Endothelial cell of umbilical vein (primary cell): Measurements from ENCODE around the gene ATXN1. TPM values are rescaled to one million over a fixed set of nuclear protein-coding genes. Genes with fewer than 3 reads are reported as not detected.

Experiments
- BruUV-seq: library from RNA; stranded (reverse); fragments of 400-500 nt; replicated peaks from 2 replicates; lab custom pipeline; 2021; lab: Mats Ljungman, UMichigan
- CTCF ChIA-PET: fragments of 300-600, 350-600 bp; sonication (Branson Sonifier 250); formaldehyde crosslinking; loops from one replicate; lab custom pipeline; 2021; ENCODE audit warnings: antibody characterized with exemption, inconsistent platforms; lab: Charles Lee
- POLR2A ChIA-PET: fragments of 300-600, 350-600 bp; sonication (Branson Sonifier 250); formaldehyde crosslinking; loops from one replicate; lab custom pipeline; 2021; ENCODE audit warnings: antibody characterized with exemption, inconsistent platforms; lab: Charles Lee
- DNase-seq: peaks from one replicate; pipeline ENCODE4 v3.0.0-alpha.2; 2011; ENCODE audit warnings: low read depth, low spot score
- FAIRE-seq: peaks from 2 replicates; lab custom pipeline; 2011; peaks lifted over from hg19 to GRCh38; lab: Jason Lieb, UNC
- H2AFZ ChIP-seq: 2 replicates; pipeline ENCODE4 v1.6.0; 2012; ENCODE audit warnings: low read depth, low read length, control low read depth, inconsistent platforms
- H3K27ac ChIP-seq: 2 replicates; pipeline ENCODE4 v1.5.1; 2011; ENCODE audit warnings: low read depth, mild to moderate bottlenecking, control low read depth, low read length, moderate library complexity; ENCODE audit not compliant: insufficient read depth
- H3K27me3 ChIP-seq, 2 experiments: 2 replicates each; pipeline versions ENCODE4 v1.6.0 to v1.6.1; 2011; ENCODE audit warnings: low read length in 2 of 2, mixed read lengths in 1 of 2; ENCODE audit not compliant: control insufficient read depth in 2 of 2, insufficient read depth in 2 of 2
- H3K36me3 ChIP-seq, 2 experiments: 2 replicates in 1 of 2; 3 replicates in 1 of 2; pipeline ENCODE4 v1.5.1; 2011; ENCODE audit warnings: low read length in 2 of 2, mild to moderate bottlenecking in 1 of 2, moderate library complexity in 1 of 2; ENCODE audit not compliant: control insufficient read depth in 2 of 2, insufficient read depth in 2 of 2; ENCODE audit errors: extremely low read depth in 1 of 2
- H3K4me1 ChIP-seq: 3 replicates; pipeline ENCODE4 v1.5.1; 2011; ENCODE audit warnings: mild to moderate bottlenecking, low read length; ENCODE audit not compliant: control insufficient read depth, insufficient read depth; ENCODE audit errors: extremely low read depth
- H3K4me2 ChIP-seq: 2 replicates; pipeline ENCODE4 v1.6.1; 2011; ENCODE audit warnings: low read length, control low read depth, mixed read lengths; ENCODE audit not compliant: insufficient read depth
- H3K4me3 ChIP-seq, 3 experiments: fragments of 200-600 bp in 1 of 3; sonication (generic), shearing (Covaris generic) in 1 of 3; replicated peaks in 1 of 3; 2 replicates each; pipeline ENCODE4 v1.5.1; 2011 to 2016; ENCODE audit warnings: control low read depth in 3 of 3, low read length in 3 of 3, mild to moderate bottlenecking in 2 of 3, inconsistent platforms in 1 of 3, low read depth in 1 of 3, moderate library complexity in 1 of 3; ENCODE audit not compliant: insufficient read depth in 1 of 3
- H3K79me2 ChIP-seq: 2 replicates; pipeline ENCODE4 v1.6.0; 2012; ENCODE audit warnings: low read length, inconsistent platforms; ENCODE audit not compliant: control insufficient read depth, insufficient read depth
- H3K9ac ChIP-seq: replicated peaks from 2 replicates; pipeline ENCODE3; 2011; ENCODE audit warnings: low read length, control low read depth; ENCODE audit not compliant: insufficient read depth; ENCODE audit errors: extremely low read depth
- H3K9me1 ChIP-seq: replicated peaks from 3 replicates; pipeline ENCODE4 v1.6.0; 2011; ENCODE audit warnings: mild to moderate bottlenecking, low read length; ENCODE audit not compliant: control insufficient read depth, insufficient read depth; ENCODE audit errors: extremely low read depth
- H3K9me3 ChIP-seq: replicated peaks from 2 replicates; pipeline ENCODE4 v1.5.1; 2012; ENCODE audit warnings: low read length, inconsistent platforms; ENCODE audit not compliant: control insufficient read depth, insufficient read depth
- H4K20me1 ChIP-seq: replicated peaks from 2 replicates; pipeline ENCODE3; 2011; ENCODE audit warnings: mild to moderate bottlenecking, low read length; ENCODE audit not compliant: control insufficient read depth, insufficient read depth; ENCODE audit errors: extremely low read depth
- EZH2 ChIP-seq: IDR thresholded peaks from 2 replicates; pipeline ENCODE4 v1.6.1; 2012; ENCODE audit warnings: borderline replicate concordance, low read depth, mild to moderate bottlenecking, moderate library complexity, low read length, inconsistent platforms; ENCODE audit not compliant: severe bottlenecking
- FOS ChIP-seq: IDR thresholded peaks from 2 replicates; pipeline ENCODE4 v1.6.1; 2011; ENCODE audit warnings: mild to moderate bottlenecking, low read length, moderate library complexity, borderline replicate concordance; ENCODE audit not compliant: insufficient read depth
- GATA2 ChIP-seq: IDR thresholded peaks from 2 replicates; pipeline ENCODE4 v1.7.0; 2011; ENCODE audit warnings: low read depth, mild to moderate bottlenecking, moderate library complexity, mixed read lengths, low read length; ENCODE audit not compliant: insufficient read length, insufficient read depth
- JUN ChIP-seq: IDR thresholded peaks from 2 replicates; pipeline ENCODE4 v1.6.1; 2011; ENCODE audit warnings: borderline replicate concordance, low read depth; ENCODE audit not compliant: insufficient read length, insufficient read depth
- MYC ChIP-seq: IDR thresholded peaks from one replicate; pipeline ENCODE4 v1.6.1; 2011; ENCODE audit warnings: mild to moderate bottlenecking, low read depth, low read length
- POLR2A ChIP-seq: IDR thresholded peaks from 2 replicates; pipeline ENCODE4 v1.6.1; 2012; ENCODE audit warnings: low read depth, mild to moderate bottlenecking, control low read depth, low read length
- POLR2AphosphoS5 ChIP-seq: IDR thresholded peaks from 2 replicates; pipeline ENCODE4 v1.6.1; 2012; ENCODE audit warnings: low read depth, mild to moderate bottlenecking, control low read depth, low read length, moderate library complexity; ENCODE audit not compliant: insufficient read depth
- dilution Hi-C: fragments of 300-500 bp; cut with MboI; formaldehyde crosslinking; loops from one replicate; pipeline ENCODE4 v1.15.0; 2019; ENCODE audit warnings: low sequenced_read_pairs; ENCODE audit not compliant: extremely low pct_ligation_motif_present
- intact Hi-C: fragments of 100-400 bp; cut with micrococcal nuclease; formaldehyde crosslinking; loops from one replicate; pipeline ENCODE4 v1.10.0; 2022
- polyA plus RNA-seq, 4 experiments: library from polyadenylated mRNA; depleted of rRNA in 3 of 4; stranded (reverse) in 3 of 4; unstranded in 1 of 4; fragments of >200 nt; gene quantifications; 2 replicates each; pipeline versions ENCODE4 v1.2.1 to v1.2.3, GENCODE V29; 2011 to 2012; ENCODE audit warnings: missing spikeins in 1 of 4
- total RNA-seq: library from RNA; stranded (reverse); gene quantifications from 2 replicates; pipeline ENCODE4 v1.2.3, GENCODE V29; 2021
- TF ChIP-seq, protein P1 (sequence below): IDR thresholded peaks from 2 replicates; pipeline ENCODE4 v1.6.1; 2011; ENCODE audit not compliant: insufficient read depth, insufficient read length
- TF ChIP-seq, protein P2 (sequence below), 2 donors: IDR thresholded peaks; 1 replicate in 1 of 2; 2 replicates in 1 of 2; pipeline ENCODE4 v1.5.1; 2011; ENCODE audit warnings: low read length in 2 of 2, mild to moderate bottlenecking in 2 of 2, moderate library complexity in 2 of 2, control low read depth in 1 of 2, inconsistent platforms in 1 of 2, low read depth in 1 of 2; ENCODE audit not compliant: insufficient read depth in 1 of 2; ENCODE audit errors: extremely low read depth in 1 of 2

Gene ATXN1
- total and polyA plus RNA-seq, 2 donors (not counting 3 experiments of a cell fraction or from before 2014, with no cell fraction given): 16.4 to 33.0 TPM

- BruUV-seq: no TSS peak
- Histone ChIP-seq H3K9ac (peak overlapping the region; percentile 44), H3K27me3 (no peaks in the 10 kb centered on the region), H3K4me1 (peaks cover 52% of the 10 kb centered on the region), H3K27ac (peak overlapping the region; percentile 83), H3K36me3 (no peaks in the 10 kb centered on the region), H4K20me1 (no peaks in the 10 kb centered on the region), H3K79me2 (no peaks in the 10 kb centered on the region), H3K9me3 (no peaks in the 10 kb centered on the region), H3K4me3 (peak overlapping the region in 1 of 3 experiments; percentile 58), H3K9me1 (no peaks in the 10 kb centered on the region), H2AFZ (peak overlapping the region; percentile 28), H3K4me2 (peak overlapping the region; percentile 89)
- peak; percentile 96 for DNase-seq
- TF ChIP-seq, protein P1, sequence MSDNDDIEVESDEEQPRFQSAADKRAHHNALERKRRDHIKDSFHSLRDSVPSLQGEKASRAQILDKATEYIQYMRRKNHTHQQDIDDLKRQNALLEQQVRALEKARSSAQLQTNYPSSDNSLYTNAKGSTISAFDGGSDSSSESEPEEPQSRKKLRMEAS: no peak
- TF ChIP-seq POLR2AphosphoS5 (no peak), POLR2A (no peak), JUN (peak; percentile 74), FOS (peak; percentile 86), GATA2 (no peak), EZH2 (no peak), MYC (no peak)
- TF ChIP-seq, protein P2, sequence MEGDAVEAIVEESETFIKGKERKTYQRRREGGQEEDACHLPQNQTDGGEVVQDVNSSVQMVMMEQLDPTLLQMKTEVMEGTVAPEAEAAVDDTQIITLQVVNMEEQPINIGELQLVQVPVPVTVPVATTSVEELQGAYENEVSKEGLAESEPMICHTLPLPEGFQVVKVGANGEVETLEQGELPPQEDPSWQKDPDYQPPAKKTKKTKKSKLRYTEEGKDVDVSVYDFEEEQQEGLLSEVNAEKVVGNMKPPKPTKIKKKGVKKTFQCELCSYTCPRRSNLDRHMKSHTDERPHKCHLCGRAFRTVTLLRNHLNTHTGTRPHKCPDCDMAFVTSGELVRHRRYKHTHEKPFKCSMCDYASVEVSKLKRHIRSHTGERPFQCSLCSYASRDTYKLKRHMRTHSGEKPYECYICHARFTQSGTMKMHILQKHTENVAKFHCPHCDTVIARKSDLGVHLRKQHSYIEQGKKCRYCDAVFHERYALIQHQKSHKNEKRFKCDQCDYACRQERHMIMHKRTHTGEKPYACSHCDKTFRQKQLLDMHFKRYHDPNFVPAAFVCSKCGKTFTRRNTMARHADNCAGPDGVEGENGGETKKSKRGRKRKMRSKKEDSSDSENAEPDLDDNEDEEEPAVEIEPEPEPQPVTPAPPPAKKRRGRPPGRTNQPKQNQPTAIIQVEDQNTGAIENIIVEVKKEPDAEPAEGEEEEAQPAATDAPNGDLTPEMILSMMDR (IDR thresholded peaks at IDR 0.05; ENCODE audit: extremely low read depth in 1 of 2, insufficient read depth in 1 of 2, low read depth in 1 of 2, low read length in 2 of 2): no peak
- ChIA-PET CTCF (interaction anchor here (0.9 to 7.6 kb wide), 11 partner anchors 10 to 392 kb away, joined by 3 to 59 read pairs (median 4); partner anchors contain the start of gene ATXN1), POLR2A (interaction anchor here (1.0 to 2.3 kb wide), 2 partner anchors 12 kb away, joined by 9 to 10 read pairs; no protein-coding TSS in a partner anchor)
- intact Hi-C loops (loop anchor here (1.0 kb wide), 2 partner anchors 12 to 27 kb away; no protein-coding TSS in a partner anchor), dilution Hi-C loops (no loop called here)
- peak; percentile 72 for FAIRE-seq
Measured at GRCh38 chr6:16725145-16725864, 36.0 kb downstream of the ATXN1 start.
